GM23338 (cell line): Measurements from ENCODE around the gene SGSH. TPM values are rescaled to one million over a fixed set of nuclear protein-coding genes. Genes with fewer than 3 reads are reported as not detected.

ENCODE experiments used
- ATAC-seq: fragments of 200-7000 bp; cut with Tn5 transposase; 3 replicates; pipeline ENCODE4 v1.9.1; 2020
- DNase-seq: peaks from one replicate; pipeline ENCODE4 v3.0.0-alpha.2; 2015; ENCODE audit warnings: low spot score
- H2AFZ ChIP-seq: fragments of 200-600 bp; sonication (generic); 2 replicates; pipeline ENCODE4 v1.8.0; 2016; ENCODE audit warnings: antibody characterized with exemption, mild to moderate bottlenecking, moderate library complexity
- H3F3A ChIP-seq: fragments of 200-600 bp; sonication (generic); replicated peaks from 2 replicates; pipeline ENCODE4 v1.8.0; 2017; ENCODE audit warnings: antibody characterized with exemption, mixed run types, low read depth
- H3K27ac ChIP-seq: fragments of 200-600 bp; sonication (generic); 2 replicates; pipeline ENCODE4 v1.6.1; 2016; ENCODE audit warnings: low read depth
- H3K27me3 ChIP-seq: fragments of 200-600 bp; sonication (generic); 2 replicates; pipeline ENCODE4 v1.8.0; 2016; ENCODE audit warnings: mild to moderate bottlenecking, mixed run types, moderate library complexity; ENCODE audit not compliant: insufficient read depth
- H3K36me3 ChIP-seq: fragments of 200-600 bp; sonication (generic); 2 replicates; pipeline ENCODE4 v1.8.0; 2016; ENCODE audit warnings: mild to moderate bottlenecking; ENCODE audit not compliant: insufficient read depth
- H3K4me1 ChIP-seq: fragments of 200-600 bp; sonication (generic); 2 replicates; pipeline ENCODE4 v1.8.0; 2016; ENCODE audit warnings: mild to moderate bottlenecking, moderate library complexity; ENCODE audit not compliant: insufficient read depth
- H3K4me2 ChIP-seq: fragments of 200-600 bp; sonication (generic); 2 replicates; pipeline ENCODE4 v1.7.1; 2017; ENCODE audit warnings: mixed run types
- H3K4me3 ChIP-seq: fragments of 200-600 bp; sonication (generic); 2 replicates; pipeline ENCODE4 v1.6.1; 2016; ENCODE audit warnings: mixed run types
- H3K79me2 ChIP-seq: fragments of 200-600 bp; sonication (generic); replicated peaks from 2 replicates; pipeline ENCODE4 v1.8.0; 2017; ENCODE audit warnings: mild to moderate bottlenecking; ENCODE audit not compliant: insufficient read depth
- H3K9me2 ChIP-seq: fragments of 200-600 bp; sonication (generic); 2 replicates; pipeline ENCODE4 v1.8.0; 2017; ENCODE audit not compliant: insufficient read depth
- H4K20me1 ChIP-seq: fragments of 200-600 bp; sonication (generic); replicated peaks from 2 replicates; pipeline ENCODE4 v1.8.0; 2017; ENCODE audit warnings: mild to moderate bottlenecking; ENCODE audit not compliant: insufficient read depth
- H3K27ac Mint-ChIP-seq: 2 replicates; pipeline ENCODE4 v1.8.0; 2020; ENCODE audit warnings: inconsistent platforms, mild to moderate bottlenecking, moderate library complexity, mixed read lengths
- H3K27me3 Mint-ChIP-seq: 3 replicates; pipeline ENCODE4 v1.8.0; 2022; ENCODE audit warnings: low read depth, mild to moderate bottlenecking, moderate library complexity, mixed read lengths, inconsistent platforms; ENCODE audit not compliant: insufficient read depth, poor library complexity
- H3K36me3 Mint-ChIP-seq: 3 replicates; pipeline ENCODE4 v1.8.0; 2021; ENCODE audit warnings: low read depth, mild to moderate bottlenecking, inconsistent platforms, moderate library complexity, mixed read lengths
- H3K4me1 Mint-ChIP-seq: 3 replicates; pipeline ENCODE4 v1.8.0; 2020; ENCODE audit warnings: mild to moderate bottlenecking, inconsistent platforms, mixed read lengths
- H3K4me3 Mint-ChIP-seq: 3 replicates; pipeline ENCODE4 v1.8.0; 2021; ENCODE audit warnings: moderate library complexity, mild to moderate bottlenecking, inconsistent platforms, mixed read lengths
- H3K9me3 Mint-ChIP-seq: 3 replicates; pipeline ENCODE4 v1.8.0; 2020; ENCODE audit warnings: moderate library complexity, mild to moderate bottlenecking, inconsistent platforms, mixed read lengths
- CREB1 ChIP-seq: fragments of 250-450 bp; sonication (Bioruptor Pico); IDR thresholded peaks from 2 replicates; pipeline ENCODE4 v1.5.0; 2020; ENCODE audit warnings: low read depth, mild to moderate bottlenecking, moderate library complexity
- EZH2 ChIP-seq: fragments of 200-600 bp; sonication (generic); IDR thresholded peaks from one replicate; pipeline ENCODE4 v1.8.0; 2017; ENCODE audit warnings: antibody characterized with exemption, mild to moderate bottlenecking, low read depth; ENCODE audit not compliant: unreplicated experiment
- EZH2phosphoT487 ChIP-seq: fragments of 200-600 bp; sonication (generic); IDR thresholded peaks from one replicate; pipeline ENCODE4 v1.8.1; 2018; ENCODE audit warnings: antibody characterized with exemption; ENCODE audit not compliant: unreplicated experiment
- JUNB ChIP-seq: IDR thresholded peaks from one replicate; pipeline ENCODE4 v1.6.1; 2016; ENCODE audit warnings: antibody characterized with exemption; ENCODE audit not compliant: unreplicated experiment
- NANOG ChIP-seq: IDR thresholded peaks from 2 replicates; pipeline ENCODE4 v1.6.1; 2016; ENCODE audit warnings: antibody characterized with exemption, borderline replicate concordance
- POLR2AphosphoS5 ChIP-seq: IDR thresholded peaks from 2 replicates; pipeline ENCODE4 v1.6.1; 2016; ENCODE audit warnings: antibody characterized with exemption, low read depth
- STAT1 ChIP-seq: IDR thresholded peaks from one replicate; pipeline ENCODE4 v1.6.1; 2016; ENCODE audit warnings: antibody characterized with exemption; ENCODE audit not compliant: unreplicated experiment
- ZNF114 ChIP-seq: fragments of 250-450 bp; sonication (Bioruptor Pico); IDR thresholded peaks from 2 replicates; pipeline ENCODE4 v1.5.0; 2020; ENCODE audit warnings: mild to moderate bottlenecking, moderate library complexity
- ZNF331 ChIP-seq: fragments of 250-450 bp; sonication (Bioruptor Pico); IDR thresholded peaks from 2 replicates; pipeline ENCODE4 v1.5.0; 2020; ENCODE audit warnings: low read depth, mild to moderate bottlenecking, moderate library complexity
- polyA plus RNA-seq: library from polyadenylated mRNA; unstranded; fragments of >200 nt; fragmentation: Nextera tagmentation; extraction: Ambion mirVana; gene quantifications from 2 replicates; pipeline ENCODE4 v1.2.1, GENCODE V29; 2016
- total RNA-seq: library from RNA; depleted of rRNA; stranded (reverse); fragments of >200 nt; shearing (Covaris generic); gene quantifications from 2 replicates; pipeline ENCODE4 v1.2.3, GENCODE V29; 2014
- TF ChIP-seq, protein P1 (sequence below): IDR thresholded peaks from 2 replicates; pipeline ENCODE4 v1.6.1; 2016; ENCODE audit warnings: antibody characterized with exemption
- TF ChIP-seq, protein P2 (sequence below): IDR thresholded peaks from one replicate; pipeline ENCODE4 v1.6.1; 2018; ENCODE audit warnings: antibody characterized with exemption; ENCODE audit not compliant: unreplicated experiment
- TF ChIP-seq, protein P3 (sequence below), 2 experiments: fragments of 200-600 bp in 1 of 2; sonication (generic) in 1 of 2; conservative IDR thresholded peaks; 2 replicates each; pipeline versions ENCODE4 v1.5.1 to v1.6.1; 2016 to 2017; ENCODE audit warnings: antibody characterized with exemption in 2 of 2, low read depth in 2 of 2, mild to moderate bottlenecking in 2 of 2, moderate library complexity in 1 of 2
- TF ChIP-seq, protein P4 (sequence below): fragments of 250-450 bp; sonication (Bioruptor Pico); IDR thresholded peaks from 2 replicates; pipeline ENCODE4 v1.5.0; 2020; ENCODE audit warnings: mild to moderate bottlenecking, moderate library complexity

Gene SGSH
- total and polyA plus RNA-seq, 2 experiments from 2014 or later: 9.6 to 17.5 TPM

DNA sequence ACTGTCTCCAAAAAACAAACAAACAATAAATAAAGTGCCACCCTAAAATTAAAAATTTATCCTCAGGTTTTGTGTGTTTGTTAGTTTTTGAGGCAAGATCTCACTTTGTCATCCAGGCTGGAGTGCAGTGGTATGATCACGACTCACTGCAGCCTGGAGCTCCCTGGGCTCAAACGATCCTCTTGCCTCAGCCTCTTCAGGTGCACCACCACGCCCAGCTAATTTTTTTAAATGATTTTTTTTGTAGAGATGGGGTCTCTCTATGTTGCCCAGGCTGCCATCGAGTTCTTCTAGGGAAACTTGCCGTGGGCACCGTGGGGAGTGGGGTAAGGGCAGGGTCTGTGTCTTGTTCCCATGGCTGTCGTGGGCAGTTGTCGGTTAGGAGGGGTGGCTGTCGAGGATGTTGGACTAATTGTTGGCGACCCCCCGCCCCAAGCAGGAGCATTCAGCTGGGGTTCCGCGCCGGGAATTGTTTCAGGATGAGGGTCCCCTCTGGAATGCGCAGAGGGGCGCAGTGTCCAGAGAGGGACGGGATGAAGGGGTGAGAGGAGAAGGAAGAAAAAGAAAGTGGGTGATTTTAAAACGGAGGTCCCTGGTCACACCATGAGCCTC is 39.4 kb upstream of the SGSH start:
- DNase-seq (no peak), ATAC-seq (no peak)
- H3K36me3 Mint-ChIP-seq: peaks cover 7% of the 10 kb centered on the region
- TF ChIP-seq ZNF114 (CRISPR knock-in tag) (no peak), STAT1 (no peak), EZH2 (no peak), POLR2AphosphoS5 (no peak), NANOG (no peak), EZH2phosphoT487 (no peak), CREB1 (CRISPR knock-in tag) (no peak), JUNB (no peak), ZNF331 (CRISPR knock-in tag) (no peak)
- TF ChIP-seq, protein P1, sequence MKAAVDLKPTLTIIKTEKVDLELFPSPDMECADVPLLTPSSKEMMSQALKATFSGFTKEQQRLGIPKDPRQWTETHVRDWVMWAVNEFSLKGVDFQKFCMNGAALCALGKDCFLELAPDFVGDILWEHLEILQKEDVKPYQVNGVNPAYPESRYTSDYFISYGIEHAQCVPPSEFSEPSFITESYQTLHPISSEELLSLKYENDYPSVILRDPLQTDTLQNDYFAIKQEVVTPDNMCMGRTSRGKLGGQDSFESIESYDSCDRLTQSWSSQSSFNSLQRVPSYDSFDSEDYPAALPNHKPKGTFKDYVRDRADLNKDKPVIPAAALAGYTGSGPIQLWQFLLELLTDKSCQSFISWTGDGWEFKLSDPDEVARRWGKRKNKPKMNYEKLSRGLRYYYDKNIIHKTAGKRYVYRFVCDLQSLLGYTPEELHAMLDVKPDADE: no peak
- TF ChIP-seq, protein P2, sequence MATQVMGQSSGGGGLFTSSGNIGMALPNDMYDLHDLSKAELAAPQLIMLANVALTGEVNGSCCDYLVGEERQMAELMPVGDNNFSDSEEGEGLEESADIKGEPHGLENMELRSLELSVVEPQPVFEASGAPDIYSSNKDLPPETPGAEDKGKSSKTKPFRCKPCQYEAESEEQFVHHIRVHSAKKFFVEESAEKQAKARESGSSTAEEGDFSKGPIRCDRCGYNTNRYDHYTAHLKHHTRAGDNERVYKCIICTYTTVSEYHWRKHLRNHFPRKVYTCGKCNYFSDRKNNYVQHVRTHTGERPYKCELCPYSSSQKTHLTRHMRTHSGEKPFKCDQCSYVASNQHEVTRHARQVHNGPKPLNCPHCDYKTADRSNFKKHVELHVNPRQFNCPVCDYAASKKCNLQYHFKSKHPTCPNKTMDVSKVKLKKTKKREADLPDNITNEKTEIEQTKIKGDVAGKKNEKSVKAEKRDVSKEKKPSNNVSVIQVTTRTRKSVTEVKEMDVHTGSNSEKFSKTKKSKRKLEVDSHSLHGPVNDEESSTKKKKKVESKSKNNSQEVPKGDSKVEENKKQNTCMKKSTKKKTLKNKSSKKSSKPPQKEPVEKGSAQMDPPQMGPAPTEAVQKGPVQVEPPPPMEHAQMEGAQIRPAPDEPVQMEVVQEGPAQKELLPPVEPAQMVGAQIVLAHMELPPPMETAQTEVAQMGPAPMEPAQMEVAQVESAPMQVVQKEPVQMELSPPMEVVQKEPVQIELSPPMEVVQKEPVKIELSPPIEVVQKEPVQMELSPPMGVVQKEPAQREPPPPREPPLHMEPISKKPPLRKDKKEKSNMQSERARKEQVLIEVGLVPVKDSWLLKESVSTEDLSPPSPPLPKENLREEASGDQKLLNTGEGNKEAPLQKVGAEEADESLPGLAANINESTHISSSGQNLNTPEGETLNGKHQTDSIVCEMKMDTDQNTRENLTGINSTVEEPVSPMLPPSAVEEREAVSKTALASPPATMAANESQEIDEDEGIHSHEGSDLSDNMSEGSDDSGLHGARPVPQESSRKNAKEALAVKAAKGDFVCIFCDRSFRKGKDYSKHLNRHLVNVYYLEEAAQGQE: no peak
- TF ChIP-seq, protein P3, sequence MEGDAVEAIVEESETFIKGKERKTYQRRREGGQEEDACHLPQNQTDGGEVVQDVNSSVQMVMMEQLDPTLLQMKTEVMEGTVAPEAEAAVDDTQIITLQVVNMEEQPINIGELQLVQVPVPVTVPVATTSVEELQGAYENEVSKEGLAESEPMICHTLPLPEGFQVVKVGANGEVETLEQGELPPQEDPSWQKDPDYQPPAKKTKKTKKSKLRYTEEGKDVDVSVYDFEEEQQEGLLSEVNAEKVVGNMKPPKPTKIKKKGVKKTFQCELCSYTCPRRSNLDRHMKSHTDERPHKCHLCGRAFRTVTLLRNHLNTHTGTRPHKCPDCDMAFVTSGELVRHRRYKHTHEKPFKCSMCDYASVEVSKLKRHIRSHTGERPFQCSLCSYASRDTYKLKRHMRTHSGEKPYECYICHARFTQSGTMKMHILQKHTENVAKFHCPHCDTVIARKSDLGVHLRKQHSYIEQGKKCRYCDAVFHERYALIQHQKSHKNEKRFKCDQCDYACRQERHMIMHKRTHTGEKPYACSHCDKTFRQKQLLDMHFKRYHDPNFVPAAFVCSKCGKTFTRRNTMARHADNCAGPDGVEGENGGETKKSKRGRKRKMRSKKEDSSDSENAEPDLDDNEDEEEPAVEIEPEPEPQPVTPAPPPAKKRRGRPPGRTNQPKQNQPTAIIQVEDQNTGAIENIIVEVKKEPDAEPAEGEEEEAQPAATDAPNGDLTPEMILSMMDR (conservative IDR thresholded peaks at IDR 0.05; ENCODE audit: low read depth in 2 of 2): no peak
- TF ChIP-seq, protein P4, sequence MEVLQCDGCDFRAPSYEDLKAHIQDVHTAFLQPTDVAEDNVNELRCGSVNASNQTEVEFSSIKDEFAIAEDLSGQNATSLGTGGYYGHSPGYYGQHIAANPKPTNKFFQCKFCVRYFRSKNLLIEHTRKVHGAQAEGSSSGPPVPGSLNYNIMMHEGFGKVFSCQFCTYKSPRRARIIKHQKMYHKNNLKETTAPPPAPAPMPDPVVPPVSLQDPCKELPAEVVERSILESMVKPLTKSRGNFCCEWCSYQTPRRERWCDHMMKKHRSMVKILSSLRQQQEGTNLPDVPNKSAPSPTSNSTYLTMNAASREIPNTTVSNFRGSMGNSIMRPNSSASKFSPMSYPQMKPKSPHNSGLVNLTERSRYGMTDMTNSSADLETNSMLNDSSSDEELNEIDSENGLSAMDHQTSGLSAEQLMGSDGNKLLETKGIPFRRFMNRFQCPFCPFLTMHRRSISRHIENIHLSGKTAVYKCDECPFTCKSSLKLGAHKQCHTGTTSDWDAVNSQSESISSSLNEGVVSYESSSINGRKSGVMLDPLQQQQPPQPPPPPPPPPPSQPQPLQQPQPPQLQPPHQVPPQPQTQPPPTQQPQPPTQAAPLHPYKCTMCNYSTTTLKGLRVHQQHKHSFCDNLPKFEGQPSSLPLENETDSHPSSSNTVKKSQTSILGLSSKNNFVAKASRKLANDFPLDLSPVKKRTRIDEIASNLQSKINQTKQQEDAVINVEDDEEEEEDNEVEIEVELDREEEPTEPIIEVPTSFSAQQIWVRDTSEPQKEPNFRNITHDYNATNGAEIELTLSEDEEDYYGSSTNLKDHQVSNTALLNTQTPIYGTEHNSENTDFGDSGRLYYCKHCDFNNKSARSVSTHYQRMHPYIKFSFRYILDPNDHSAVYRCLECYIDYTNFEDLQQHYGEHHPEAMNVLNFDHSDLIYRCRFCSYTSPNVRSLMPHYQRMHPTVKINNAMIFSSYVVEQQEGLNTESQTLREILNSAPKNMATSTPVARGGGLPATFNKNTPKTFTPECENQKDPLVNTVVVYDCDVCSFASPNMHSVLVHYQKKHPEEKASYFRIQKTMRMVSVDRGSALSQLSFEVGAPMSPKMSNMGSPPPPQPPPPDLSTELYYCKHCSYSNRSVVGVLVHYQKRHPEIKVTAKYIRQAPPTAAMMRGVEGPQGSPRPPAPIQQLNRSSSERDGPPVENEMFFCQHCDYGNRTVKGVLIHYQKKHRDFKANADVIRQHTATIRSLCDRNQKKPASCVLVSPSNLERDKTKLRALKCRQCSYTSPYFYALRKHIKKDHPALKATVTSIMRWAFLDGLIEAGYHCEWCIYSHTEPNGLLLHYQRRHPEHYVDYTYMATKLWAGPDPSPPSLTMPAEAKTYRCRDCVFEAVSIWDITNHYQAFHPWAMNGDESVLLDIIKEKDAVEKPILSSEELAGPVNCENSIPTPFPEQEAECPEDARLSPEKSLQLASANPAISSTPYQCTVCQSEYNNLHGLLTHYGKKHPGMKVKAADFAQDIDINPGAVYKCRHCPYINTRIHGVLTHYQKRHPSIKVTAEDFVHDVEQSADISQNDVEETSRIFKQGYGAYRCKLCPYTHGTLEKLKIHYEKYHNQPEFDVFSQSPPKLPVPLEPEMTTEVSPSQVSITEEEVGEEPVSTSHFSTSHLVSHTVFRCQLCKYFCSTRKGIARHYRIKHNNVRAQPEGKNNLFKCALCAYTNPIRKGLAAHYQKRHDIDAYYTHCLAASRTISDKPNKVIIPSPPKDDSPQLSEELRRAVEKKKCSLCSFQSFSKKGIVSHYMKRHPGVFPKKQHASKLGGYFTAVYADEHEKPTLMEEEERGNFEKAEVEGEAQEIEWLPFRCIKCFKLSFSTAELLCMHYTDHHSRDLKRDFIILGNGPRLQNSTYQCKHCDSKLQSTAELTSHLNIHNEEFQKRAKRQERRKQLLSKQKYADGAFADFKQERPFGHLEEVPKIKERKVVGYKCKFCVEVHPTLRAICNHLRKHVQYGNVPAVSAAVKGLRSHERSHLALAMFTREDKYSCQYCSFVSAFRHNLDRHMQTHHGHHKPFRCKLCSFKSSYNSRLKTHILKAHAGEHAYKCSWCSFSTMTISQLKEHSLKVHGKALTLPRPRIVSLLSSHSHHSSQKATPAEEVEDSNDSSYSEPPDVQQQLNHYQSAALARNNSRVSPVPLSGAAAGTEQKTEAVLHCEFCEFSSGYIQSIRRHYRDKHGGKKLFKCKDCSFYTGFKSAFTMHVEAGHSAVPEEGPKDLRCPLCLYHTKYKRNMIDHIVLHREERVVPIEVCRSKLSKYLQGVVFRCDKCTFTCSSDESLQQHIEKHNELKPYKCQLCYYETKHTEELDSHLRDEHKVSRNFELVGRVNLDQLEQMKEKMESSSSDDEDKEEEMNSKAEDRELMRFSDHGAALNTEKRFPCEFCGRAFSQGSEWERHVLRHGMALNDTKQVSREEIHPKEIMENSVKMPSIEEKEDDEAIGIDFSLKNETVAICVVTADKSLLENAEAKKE (CRISPR knock-in tag): no peak
- Histone ChIP-seq H3K9me2 (no peaks in the 10 kb centered on the region), H3K27me3 (no peaks in the 10 kb centered on the region), H3K79me2 (0 out of 2 replicates have a peak, but pooled peaks cover 3% of the 10 kb centered on the region), H3K4me2 (peak overlapping the region; percentile 74), H3K4me3 (peak overlapping the region; percentile 55), H3K36me3 (no peaks in the 10 kb centered on the region), H4K20me1 (no peaks in the 10 kb centered on the region), H2AFZ (no peak overlapping the region), H3F3A (peaks cover 36% of the 10 kb centered on the region), H3K27ac (peak overlapping the region; percentile 74; the same call in 1 of the 2 replicates), H3K4me1 (peaks cover 44% of the 10 kb centered on the region)
- no peaks in the 10 kb centered on the region; the same call in 2 of the 3 replicates for H3K9me3 Mint-ChIP-seq
- peak overlapping the region; percentile 76 for H3K4me3 Mint-ChIP-seq
- H3K4me1 Mint-ChIP-seq: peaks cover 56% of the 10 kb centered on the region
- peaks cover 30% of the 10 kb centered on the region for H3K27me3 Mint-ChIP-seq
- H3K27ac Mint-ChIP-seq: peak overlapping the region; percentile 95
